HG02973 (cell line): ENCODE results near the gene FRY.
"Not testable (repeated sequence)": the region's sequence is repeated elsewhere in the genome, so short reads cannot be mapped to it uniquely, and the experiment has no call there.

Experiments used
- ATAC-seq: cut with Tn5 transposase; IDR thresholded peaks from one replicate; pipeline ENCODE4 v1.9.1; 2021; ENCODE audit warnings: moderate library complexity; ENCODE audit not compliant: unreplicated experiment

FRY gene

DNA sequence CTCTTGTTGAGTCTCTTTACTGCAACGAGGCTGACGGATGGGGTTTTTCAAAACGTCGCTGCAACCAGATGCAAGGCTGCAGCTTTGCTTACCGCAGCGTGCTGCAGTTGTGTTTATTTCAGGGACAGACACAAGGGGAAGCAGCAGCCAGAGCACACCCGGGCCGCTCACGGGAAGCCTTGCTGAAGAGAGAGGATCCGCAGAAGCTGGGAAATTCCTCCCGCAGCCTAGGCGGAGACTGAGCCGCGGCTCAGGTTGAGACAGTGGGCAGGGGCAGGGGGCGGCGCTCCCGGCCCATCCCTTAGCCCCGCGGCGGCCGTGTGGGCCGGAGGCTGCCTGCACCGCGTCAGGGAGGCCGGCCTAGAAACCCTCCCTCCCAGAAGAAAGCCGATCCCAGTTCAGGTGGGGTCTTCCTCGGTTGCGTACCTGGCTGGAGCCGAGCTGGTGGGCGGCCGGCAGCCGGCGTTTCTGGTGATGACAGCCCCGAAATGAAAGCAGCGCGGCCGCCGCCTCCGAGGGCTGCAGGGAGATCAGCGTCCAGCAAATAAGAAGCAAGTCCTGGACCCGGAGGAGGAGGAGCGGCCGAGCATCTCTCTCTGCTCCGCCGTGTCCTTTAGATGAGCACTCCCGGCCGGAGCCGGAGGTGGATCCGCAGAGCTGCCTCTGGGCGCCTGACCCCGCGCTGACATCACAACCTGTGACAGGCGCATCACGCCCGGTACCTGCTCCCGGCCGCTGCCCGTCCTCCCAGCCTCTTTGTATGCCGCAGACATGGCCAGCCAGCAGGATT is at the start of gene FRY:
Gene FRY, plus strand, starts transcription at position 750 of the 790 bp plus-strand sequence. Its CDS starts 22 bp downstream, at position 772.
- ATAC-seq = peak; percentile 84

DNA sequence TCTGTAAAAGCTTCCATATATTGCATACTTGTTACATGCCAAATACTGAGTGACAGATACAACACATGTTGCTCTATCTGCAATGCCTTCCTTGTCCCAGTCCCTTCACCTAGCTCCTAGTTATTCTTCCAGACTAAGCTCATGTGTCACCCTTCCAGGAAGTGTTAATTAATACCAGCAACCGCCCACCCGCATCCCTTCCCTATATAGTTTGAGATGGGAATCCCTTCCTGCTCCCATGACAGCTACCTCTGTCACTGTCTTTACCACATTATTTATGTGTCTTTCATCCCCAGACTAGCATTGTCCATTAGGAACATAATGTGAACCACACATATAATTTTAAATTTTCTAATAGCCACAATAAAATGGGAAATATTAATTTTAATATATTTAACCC is 49.5 kb upstream of the FRY start:
- no peak for ATAC-seq

DNA sequence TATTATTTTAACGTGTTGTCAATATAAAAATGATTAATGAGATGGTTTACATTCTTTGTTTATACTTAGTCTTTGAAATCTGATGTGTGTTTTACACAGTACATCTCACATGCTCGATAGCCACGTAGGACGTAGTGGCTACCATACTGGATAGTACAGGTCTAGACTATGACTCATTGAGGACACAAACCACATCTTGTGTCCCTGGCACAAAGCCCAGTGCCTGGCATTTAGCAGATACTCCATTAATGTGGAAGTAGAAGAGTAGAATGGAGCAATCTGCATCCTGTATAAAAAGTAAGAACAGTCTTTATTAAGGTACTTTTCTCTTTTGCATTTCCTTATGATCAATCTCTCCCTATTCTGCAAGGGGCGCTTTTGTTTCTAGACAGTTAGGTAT is 49.0 kb upstream of the FRY start:
- no peak for ATAC-seq

DNA sequence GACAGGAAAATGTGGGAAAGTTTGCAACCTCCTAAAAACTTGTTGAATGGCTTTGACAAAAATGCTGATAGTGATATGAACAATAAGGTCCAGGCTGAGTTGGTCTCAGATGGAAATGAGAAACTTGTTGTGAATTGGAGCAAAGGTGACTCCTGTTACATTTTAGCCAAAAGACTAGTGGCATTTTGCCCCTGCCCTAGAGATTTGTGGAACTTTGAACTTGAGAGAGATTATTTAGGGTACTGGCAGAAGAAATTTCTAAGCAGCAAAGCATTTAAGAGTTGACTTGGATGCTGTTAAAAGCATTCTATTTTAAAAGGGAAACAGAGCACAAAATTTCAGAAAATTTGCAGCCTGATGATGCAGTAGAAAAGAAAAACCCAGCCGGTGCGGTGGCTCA is 47.9 kb upstream of the FRY start:
- ATAC-seq = not testable (repeated sequence)

DNA sequence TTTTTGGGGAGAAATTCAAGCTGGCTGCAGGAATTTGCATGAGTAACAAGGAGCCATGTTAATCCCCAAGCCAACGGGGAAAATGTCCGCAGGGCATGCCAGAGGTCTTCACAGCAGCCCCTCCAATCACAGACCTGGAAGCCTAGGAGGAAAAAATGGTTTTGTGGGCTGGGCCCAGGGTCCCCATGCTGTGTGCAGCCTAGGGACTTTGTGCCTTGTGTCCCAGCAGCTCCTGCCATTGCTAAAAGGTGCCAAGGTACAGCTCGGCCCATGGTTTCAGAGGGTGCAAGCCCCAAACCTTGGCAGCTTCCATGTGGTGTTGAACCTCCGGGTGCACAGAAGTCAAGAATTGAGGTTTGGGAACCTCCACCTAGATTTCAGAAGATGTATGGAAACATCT is 47.2 kb upstream of the FRY start:
- not testable (repeated sequence) for ATAC-seq

DNA sequence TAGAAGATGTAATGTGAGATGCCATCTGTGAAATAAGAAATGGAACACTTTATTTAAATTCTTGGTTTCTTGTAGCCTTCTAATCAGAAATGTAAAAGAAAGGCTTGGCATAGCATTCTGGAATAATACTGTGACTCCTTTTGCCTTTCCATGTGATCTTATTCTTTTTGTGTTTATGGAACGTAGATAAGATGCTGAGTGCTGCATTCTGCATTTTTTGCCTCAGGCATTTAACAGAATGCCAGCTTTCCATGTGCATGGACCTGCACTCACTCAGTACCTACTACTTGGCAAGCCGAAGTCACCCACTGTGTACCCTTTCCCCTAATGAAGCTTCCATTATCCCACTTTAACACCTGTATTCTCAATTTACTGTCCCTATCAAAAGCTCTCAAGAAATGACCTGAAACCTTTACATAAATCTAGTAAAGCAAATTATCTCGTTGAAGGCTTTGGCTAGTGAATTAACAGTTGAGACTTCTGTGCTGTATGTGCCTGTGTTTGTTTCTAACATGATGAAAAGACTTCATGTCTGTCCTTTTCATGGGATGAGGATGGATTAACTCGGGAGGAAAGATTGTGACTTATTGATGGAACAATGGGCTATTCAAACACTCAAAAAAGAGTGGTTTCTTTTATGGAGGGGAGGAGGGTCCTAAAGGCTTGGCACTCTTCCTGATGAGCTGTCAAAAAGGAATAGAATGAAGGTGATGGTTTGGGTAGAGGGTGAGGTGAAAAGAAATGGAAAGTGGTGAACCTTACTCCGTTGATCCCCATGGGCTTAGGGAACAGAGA is 44.7 kb upstream of the FRY start:
- ATAC-seq = no peak

DNA sequence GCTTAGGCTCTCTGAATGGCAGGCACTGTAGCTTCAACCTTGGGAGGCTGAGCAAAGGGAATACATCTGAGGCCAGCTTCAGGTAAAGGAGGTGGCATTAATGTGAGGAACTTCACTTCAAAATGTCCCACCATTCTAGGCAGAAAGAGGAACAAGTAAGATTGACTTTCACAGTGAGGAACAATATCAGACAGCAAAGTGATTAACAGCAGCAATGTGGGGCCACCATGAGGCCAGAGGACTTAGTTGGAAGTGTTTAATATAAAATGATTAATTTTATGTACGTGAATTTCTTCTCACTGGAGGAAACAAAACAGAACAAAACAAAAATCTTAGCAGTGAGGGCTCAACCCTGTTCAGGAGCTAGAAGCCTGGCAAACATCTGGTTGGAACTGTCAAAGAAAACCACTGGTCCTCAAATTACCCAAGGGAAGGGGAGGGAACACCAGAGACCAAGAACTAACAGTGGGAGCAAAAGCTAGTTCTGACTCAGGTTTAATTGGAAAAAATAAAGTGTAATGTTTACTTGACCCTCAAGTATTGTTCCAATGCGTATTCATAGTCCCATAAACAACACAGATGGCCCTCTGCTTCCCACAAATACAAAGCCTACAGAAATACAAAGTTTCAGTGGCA is 43.9 kb upstream of the FRY start:
- ATAC-seq = no peak

DNA sequence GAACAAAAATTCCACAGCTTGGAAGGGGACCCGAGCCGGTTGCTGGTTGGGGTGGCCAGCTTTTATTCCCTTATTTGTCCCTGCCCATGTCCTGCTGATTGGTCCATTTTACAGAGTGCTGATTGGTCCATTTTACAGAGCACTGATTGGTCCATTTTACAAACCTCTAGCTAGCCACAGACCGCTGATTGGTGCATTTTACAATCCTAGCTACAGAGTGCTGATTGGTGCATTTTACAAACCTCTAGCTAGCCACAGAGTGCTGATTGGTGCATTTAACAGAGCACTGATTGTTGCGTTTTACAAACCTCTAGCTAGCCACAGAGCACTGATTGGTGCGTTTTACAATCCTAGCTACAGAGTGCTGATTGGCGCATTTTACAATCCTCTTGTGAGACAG is 37.2 kb upstream of the FRY start:
- not testable (repeated sequence) for ATAC-seq

DNA sequence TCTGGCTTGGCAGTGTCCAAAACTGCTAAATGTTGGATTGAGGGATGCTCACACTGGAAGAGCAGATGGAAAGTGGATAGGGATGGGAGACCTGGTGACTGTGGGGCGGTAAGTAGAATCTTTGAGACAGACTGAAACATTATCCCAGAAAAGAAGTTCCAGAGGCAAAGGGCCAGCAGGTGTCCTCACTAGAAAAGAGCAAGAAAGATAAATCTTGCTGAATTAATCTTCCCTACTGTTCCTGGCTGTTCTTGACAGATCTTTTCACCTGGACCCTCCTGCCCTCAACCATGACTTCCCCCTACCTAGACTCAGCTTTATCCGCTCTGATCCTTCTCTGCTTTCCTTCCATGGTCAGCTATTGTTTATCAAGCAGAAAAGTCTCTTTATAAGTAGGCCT is 35.0 kb upstream of the FRY start:
- no peak for ATAC-seq

DNA sequence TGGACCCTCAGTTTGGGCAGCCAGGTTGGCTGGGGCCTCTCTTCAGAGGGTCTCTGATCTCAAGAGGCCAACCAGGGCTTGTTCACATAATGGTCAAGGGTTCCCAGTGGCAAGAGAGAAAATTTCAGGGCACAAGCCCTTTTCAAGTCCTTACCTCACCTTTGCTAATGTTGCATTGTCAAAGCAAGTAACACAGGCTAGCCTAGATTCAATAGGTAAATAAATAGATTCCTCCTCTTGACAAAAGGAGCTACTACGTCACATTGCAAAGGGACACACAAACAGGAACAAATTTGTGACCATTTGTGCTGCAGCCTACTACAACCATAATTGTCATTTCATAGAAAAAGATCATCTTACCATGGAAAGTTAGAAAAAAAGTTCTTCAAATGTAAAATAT is 33.9 kb upstream of the FRY start:
- no peak for ATAC-seq

DNA sequence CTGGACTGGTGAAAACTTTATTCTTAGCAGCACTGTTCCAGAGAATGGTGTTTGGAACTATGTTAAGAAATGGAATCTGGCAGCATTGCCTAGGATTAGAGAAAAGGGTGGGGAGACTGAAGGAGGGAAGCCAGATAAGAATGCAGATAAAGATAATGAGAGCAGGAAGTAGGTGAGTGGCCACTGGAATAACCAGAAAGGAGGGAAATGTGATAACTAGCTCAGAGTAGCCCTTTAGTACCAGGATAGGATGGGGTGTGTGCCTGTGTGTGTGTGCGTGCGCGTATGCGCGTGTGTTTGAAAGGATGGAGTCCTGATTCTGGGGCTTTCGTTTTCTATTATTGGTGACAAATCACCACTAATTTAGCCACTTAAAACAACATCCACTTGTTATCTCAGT is 33.4 kb upstream of the FRY start:
- no peak for ATAC-seq

DNA sequence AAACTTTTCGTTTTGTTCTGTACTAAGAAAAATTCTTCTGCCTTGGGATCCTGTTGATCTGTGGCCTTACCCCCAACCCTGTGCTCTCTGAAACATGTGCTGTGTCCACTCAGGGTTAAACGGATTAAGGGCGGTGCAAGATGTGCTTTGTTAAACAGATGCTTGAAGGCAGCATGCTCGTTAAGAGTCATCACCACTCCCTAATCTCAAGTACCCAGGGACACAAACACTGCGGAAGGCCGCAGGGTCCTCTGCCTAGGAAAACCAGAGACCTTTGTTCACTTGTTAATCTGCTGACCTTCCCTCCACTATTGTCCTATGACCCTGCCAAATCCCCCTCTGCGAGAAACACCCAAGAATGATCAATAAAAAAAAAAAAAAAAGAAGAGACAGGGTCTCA is 30.8 kb upstream of the FRY start:
- not testable (repeated sequence) for ATAC-seq

DNA sequence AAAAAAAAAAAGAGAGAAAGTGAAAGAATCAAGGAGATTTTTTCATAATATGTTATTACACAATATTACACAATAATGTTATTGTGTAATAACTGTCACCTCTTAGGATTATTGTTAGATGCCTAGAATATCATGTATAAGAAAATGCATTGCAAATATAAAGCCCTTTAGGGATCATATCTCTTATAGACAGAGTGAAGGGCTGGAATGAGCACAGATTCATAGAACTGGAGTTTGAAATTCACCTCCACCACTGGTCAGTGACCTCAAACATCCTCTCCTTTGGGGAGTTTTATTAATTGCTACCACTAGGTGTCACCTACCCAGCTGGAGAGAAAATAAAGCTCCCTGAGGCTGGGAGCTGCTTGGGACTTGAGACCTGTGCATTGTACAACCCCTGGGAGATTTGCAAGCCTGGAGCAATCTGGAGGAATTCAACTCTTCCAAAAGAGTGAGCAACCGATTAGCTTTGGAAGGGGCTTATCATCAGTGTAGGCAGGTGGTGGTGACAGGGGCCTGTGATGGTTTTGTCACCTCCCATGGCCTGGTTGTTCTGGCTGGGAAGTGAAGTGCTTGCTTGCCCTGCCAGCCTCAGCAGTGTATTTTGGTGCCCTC is 30.3 kb upstream of the FRY start:
- no peak for ATAC-seq

DNA sequence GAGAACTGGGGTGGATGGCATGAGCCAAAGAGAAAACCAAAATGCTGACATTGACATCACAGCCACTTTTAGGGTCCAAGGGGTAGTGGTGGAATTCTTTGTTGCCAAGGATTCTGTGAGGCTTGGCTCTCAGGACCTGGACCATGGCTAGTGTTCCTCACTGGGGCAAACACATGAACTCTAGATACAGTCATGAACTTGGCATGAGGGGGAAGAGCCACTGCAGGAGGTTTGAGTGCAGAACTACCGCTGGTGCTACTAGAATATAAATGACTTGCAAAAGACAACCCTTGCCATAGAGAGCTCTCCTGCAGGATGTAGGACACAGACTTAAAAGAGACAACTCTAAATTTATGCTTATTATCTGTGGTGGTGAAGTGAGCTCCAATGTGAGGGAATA is 29.8 kb upstream of the FRY start:
- ATAC-seq = no peak

DNA sequence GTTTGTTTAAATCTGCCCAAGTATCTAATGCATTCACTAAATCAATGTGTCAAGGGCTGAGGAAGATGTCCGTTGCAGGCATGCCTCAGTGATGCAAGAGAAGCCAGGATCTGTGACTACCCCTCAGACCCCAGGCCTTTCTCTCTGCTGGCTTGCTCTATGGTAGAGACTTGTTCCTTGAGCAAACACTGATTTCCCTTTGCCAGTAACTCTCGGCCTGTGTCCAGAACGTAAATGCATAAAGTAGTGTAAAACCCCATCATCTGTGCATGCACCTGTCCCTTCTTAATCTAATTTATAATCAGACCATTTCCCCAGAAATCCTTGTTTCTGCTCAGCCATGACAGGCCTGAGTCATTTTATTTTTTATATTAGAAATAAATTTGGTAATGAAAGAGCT is 28.7 kb upstream of the FRY start:
- ATAC-seq = no peak

DNA sequence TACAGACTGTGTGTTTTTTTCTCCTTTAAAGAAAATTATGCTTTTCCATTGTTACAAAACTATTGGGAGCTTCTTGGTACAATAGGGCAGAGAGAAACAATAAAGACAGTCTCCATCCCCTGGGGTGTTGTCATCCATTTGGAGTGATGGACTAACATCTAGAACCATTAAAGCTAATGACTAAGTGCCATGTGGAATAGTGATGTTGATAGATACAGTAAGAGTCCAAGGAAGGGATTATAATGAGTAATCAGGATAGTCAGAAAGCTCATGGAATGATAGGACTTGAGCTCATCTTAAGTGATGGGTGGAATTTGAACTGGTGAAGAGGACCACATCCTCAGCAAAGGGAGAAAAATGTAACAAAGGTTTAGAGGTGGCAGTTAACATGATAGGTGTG is 24.1 kb upstream of the FRY start:
- no peak for ATAC-seq

DNA sequence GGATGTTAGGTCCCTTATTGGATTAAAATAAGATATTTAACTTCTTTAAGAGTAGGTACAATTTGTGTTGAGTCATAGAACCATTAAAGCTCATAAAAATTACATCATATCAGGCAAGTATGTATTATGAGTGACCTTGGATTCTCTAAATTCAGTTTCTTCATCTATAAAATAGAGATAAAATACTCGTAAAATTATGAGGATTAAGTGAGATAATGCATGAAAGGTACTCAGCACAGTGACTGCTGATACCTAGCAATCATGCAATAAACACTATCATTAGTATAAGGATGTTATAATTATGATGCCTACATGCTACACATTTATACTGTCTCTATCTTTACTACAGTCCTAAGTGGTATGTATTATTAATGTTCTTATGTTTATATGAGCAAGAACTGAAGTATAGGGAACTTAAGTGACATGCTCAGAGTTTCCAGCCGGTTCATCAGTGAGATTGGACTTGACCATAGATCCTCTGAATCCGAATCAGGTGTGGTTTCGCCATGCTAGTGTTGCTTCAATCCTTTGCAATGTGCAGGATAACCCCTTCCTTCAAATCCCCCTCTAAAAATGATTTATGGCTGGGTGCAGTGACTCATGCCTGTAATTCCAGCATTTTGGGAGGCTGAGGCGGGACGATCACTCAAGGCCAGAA is 22.9 kb upstream of the FRY start:
- no peak for ATAC-seq

DNA sequence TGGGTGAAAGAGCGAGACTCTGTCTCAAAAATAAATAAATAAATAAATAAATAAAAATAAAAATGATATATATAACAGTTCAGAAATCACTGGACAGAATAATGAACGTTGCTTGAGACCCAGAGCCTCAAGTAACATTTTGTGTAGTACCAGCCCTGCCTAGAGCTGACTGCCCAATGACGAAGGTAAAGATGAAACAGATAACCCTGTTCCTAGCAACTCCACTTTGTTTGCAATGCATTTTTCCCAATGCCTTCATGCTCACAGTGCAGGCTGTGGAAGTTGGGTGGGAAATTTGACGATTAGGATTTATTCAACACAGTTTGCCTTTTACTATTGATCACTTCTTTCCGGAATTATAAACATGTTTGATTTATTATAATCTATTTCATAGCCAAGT is 22.2 kb upstream of the FRY start:
- ATAC-seq = no peak

DNA sequence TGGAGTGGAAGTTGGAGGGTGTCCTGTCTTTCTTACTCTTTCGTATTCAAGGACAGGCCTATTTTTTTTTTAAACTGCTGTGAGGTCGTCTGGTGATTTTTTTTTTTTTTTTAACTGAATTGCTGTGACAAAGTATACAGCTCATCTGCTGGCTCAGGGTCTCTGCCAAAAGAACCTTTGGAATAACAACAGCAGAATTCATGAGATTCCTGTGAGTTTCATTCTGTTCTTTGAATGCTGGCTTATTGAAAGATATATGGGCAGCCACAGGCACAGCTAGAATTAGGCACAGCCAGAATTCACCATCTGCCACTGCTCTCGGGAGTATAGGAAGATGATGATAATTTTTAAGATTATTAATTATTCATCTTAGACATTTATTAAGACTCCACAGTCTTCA is 21.4 kb upstream of the FRY start:
- no peak for ATAC-seq

DNA sequence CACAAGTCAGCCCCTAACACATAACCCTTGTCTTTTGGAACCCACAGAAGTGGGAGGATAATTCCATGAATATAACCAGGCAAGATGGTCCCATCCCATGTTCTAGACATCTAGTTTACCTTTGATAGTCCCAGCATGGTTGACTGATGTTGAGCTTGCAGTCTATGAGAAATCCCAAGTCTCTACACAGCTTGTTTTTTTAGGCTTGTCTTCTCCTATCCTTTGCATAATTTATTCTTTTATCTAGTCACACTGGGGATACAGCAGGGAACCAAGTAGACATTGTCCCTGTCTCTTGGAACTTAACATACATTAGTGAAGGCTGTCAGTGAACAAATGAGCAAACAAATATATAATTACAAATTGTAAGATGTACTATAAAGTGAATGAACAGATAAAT is 19.6 kb upstream of the FRY start:
- no peak for ATAC-seq

DNA sequence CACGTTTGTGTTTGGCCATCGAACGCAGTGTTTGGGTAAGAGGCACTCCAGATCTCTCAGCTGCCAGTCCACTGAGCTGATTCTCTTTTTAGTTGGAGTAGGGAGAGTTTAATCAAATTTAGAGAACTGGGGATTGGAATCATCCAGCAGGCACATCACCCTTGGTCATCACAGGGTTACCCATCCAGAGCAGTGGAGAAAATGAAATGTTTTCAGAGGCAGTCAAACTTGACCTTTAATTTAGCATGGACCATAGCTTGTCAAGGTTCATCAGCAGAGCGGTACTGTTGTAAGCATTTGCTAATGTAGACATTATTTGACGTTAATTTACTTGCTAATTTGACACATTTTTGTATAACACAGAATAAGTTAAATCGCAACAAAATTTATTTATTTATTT is 18.4 kb upstream of the FRY start:
- no peak for ATAC-seq
